NOMO-1 treated with DMSO at 0.1 percent for 48 hours (cell line): ENCODE data around the gene UBD.

Experiments
- DNase-seq: peaks from one replicate; lab custom pipeline; 2025; ENCODE audit not compliant: unreplicated experiment; lab: John Stamatoyannopoulos, UW

Gene UBD

DNA sequence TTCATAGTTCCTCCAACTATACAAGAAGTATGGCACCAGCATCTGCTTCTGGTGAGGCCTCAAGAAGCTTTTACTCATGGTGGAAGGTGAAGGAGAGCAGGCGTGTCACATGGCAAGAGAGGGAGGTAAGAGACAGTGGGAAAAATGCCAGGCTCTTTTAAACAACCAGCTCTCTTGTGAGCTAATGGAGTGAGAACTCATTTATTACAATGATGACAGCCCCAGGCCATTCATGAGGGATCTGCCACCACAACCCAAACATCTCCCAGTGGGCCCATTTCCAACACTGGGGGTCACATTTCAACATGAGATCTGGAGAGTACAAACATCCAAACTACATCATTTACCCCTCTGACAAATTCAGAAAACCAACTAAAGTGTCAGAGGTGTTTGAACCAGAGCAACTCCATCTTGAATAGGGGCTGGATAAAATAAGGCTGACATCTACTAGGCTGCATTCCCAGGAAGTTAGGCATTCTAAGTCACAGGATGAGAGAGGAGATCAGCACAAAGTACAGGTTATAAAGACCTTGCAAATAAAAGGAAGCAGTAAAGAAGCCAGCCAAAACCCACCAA, 2.2 kb upstream of the UBD start:
- no peak for DNase-seq

DNA sequence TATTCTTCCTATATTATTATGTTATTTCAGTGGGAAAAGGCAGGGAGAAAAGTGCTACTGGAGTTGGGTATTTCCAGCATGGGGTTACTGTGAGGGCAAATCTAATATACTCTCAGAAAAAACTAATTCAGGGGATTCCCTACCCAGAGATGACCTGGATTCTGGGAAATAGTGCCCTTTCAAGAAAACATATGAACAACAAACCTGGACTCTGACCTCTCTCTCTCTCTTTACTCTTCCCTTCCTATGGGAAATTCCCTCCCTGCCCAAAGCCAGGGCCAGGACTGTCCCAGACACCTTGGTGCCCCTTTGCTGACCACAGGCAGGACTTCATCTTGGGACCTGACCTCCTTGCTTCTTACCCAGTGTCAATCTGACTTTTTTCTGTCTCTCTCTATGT, 1.6 kb upstream of the UBD start:
- no peak for DNase-seq

DNA sequence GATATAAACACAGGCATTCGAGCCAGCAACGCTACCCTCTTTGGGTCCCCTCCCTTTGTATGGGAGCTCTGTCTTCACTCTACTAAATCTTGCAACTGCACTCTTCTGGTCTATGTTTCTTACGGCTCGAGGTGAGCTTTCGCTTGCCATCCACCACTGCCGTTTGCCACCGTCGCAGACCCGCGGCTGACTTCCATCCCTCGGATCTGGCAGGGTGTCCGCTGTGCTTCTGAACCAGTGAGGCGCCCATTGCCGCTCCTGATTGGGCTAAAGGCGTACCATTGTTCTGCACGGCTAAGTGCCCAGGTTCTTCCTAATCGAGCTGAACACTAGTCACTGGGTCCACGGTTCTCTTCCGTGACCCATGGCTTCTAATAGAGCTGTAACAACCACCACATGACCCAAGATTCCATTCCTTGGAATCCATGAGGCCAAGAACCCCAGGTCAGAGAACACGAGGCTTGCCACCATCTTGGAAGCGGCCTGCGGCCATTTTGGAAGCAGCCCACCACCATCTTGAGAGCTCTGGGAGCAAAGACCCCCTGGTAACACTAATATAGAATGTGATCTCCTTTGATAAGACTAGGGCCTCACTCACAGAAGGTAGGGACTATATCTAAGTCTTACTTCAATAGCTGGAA, 973 bp downstream of the UBD start:
- no peak for DNase-seq

DNA sequence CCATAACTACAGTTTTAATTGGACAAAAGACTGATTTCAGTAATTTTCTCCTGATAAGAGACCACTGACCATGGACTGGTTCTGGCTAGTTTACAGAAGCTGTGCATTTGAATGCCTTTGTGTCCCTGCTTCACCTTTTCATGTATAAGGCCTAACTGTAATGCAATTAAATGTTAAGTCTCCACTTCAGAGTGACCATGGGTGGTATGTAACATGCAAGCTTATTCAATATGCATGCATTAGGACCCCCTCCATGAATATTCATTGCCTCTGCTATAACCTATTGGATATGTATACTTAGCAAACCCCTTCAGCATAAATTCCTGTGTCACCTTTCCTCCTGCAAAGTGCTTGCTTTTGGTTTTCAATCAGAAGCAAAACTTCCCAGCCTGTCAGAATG, 2.2 kb downstream of the UBD start:
- DNase-seq = no peak

DNA sequence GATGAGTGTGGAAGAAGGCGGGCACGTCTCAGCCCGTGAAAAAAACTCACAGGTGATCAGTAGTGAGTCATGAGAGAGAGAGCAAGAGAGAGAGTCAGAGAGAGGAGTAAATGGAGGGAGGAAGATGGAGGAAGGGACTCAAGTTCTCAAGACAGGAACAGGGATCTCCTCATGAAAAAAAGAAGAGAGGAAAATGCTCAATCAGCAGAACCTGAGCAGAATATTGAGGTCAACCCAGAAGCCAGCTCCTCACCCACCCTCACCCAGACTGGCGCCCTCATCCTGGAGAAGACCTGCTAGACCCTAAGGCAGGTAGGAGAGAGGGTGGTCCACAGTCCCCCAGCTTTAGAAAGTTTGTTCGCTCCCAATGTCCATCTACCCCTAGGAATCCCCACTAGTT, 4.8 kb downstream of the UBD start:
- no peak for DNase-seq

DNA sequence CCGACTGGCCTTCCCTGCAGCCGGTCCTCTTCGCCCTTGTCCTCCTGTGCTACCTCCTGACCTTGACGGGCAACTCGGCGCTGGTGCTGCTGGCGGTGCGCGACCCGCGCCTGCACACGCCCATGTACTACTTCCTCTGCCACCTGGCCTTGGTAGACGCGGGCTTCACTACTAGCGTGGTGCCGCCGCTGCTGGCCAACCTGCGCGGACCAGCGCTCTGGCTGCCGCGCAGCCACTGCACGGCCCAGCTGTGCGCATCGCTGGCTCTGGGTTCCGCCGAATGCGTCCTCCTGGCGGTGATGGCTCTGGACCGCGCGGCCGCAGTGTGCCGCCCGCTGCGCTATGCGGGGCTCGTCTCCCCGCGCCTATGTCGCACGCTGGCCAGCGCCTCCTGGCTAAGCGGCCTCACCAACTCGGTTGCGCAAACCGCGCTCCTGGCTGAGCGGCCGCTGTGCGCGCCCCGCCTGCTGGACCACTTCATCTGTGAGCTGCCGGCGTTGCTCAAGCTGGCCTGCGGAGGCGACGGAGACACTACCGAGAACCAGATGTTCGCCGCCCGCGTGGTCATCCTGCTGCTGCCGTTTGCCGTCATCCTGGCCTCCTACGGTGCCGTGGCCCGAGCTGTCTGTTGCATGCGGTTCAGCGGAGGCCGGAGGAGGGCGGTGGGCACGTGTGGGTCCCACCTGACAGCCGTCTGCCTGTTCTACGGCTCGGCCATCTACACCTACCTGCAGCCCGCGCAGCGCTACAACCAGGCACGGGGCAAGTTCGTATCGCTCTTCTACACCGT, 6.1 kb downstream of the UBD start:
- peak; percentile 22 for DNase-seq

DNA sequence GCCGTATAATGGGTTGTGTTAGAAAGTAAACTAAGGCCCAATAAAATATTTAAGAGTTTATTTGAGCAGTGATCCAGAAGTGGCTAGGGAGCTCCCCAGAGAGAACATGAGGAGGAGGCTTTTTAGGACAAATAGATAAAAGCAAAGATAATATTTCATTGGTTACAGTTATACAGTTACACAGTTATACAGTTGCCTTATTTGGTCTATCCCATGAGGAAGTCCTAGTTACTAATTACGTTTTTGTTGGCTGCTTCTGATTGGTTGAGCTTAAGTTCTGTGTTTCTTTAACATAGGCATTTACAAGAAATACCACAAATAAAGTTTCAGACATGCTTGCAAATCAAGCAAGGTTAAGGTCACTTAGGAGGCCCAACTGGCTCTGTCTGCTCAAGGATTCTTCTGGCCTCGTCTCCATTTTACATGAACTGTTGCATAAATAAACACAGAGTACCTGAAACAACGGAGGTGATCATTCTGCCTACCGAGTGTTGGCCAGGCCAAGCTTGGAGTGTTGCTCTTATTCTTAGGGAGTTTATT, 7.0 kb downstream of the UBD start:
- peak; percentile 60 for DNase-seq

DNA sequence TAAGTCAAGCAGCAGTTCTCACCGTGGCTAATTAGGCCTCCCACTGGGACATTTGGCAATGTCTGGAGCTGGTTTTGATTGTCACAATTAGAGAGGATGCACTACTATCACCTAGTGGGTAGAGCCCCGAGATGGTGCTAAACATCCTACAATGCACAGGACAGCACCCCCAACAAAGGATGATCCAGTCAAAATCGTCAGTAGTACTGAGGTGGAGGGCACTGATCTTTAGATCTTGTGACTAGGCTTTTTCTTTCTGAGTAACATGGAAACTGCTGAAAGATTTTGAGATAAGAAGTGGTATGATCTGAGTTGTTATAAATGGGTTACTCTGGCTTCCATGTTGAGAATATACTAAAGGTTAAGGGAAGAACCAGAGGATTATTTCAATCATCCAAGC, 12.0 kb downstream of the UBD start:
- no peak for DNase-seq

DNA sequence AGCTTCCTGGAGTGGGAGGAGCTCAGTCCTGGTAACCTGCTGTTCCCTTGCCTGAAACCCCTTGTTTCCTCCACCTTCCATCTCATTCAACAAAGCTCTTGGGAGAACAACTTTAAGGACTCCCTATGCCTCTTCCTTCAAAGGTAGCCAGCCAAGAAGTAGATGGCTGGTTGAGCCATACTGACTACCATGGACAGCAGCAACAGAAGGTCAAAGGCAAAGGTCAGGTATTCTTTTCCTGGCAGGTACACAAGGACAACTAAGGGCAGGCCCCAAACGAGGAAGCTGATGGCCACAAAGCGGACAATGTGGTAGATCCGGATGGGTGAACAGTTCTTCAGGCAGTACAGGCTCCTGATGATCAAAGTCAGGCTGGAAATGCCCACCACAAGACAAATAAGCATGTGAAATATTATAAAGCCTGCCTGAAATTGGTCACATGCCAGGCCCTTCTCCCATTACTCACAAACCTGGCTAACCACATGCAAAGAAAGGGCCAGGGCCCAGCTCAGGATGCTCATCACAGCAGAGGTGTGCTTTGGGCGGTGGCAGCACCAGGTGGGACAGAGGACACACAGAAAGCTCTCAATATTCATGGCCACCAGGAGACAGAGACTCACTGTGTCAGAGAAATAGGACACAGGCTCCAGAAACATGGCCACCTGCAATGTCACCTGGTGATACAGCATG, 21.7 kb downstream of the UBD start:
- DNase-seq = no peak

DNA sequence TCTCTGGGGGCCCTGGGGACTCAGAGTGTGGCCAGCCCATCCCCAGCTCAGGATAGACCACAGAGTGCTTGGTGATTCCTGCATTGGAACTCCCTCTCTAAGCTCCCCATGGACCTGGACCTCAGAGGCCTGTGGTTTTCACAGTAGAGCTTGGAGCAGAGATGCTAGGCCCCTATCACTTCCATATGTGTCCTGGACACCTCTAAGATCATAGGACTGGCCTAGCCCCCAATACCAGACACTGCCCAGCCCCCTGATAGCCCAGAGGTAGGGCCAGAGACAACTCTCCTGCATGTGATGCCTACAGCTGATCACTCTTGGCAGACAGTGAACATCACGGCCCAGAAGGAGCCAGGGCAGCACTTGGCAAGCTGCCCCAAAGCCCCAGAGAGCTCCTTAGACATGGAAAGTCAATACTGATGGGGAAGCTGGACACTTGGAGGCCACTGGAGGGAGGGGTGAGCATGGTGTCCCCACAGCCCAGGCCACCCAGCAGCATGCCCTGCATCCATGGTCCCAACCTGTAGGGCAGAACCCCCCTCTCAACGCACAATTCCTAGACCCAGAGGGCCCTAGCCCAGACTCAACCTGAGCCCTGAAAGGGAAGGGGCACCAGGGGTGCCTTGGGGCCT, 27.1 kb downstream of the UBD start:
- DNase-seq = no peak

DNA sequence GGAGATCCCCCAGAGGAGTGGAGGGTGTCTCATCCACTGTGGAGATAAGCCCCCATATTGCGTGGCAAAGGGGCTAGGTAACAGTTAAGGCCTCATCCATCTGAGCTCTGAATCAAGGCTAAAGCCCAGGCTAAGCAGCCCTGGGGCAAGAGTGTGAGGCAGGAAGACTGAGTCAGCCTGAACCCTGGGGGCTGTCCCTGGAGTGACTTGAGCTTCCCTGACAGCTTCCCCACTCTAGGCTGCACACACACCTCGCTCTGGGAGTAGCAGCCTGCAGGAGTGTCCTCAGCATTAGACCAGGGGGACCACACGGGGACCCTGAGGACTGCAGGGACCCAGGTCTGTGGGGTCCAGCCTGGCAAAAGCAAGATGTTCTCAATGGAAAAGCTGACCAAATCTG, 27.9 kb downstream of the UBD start:
- no peak for DNase-seq

DNA sequence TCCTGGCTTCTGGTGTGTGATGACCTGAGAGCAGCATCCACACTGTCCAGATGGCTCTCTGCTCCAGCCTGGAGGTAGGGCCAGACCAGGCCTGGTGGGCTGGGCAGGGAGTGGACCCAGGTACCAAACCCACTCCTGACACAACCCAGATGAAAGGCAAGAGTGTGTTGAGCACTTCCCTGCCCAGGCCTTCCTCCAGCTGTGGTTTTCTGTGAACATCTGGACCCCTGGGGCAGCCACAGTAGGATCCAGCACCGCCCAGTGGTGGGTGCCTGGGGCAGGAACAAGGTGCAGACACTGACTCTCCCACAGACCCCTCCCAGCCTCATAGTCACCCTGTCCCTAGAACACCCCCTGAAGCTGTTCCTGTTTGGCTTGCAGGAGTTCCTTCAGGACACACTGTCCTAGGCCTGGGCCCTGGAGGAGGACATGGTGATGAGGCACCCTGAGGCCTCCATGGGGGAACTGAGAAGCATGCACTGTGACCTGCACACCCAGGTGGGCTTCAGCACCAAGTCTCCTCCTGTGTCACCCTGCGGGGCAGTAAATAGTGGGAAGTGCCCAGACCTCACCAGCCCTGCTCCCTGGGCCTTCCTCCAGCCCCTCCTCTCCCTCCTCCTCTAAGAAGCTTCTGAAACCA, 28.7 kb downstream of the UBD start:
- no peak for DNase-seq

DNA sequence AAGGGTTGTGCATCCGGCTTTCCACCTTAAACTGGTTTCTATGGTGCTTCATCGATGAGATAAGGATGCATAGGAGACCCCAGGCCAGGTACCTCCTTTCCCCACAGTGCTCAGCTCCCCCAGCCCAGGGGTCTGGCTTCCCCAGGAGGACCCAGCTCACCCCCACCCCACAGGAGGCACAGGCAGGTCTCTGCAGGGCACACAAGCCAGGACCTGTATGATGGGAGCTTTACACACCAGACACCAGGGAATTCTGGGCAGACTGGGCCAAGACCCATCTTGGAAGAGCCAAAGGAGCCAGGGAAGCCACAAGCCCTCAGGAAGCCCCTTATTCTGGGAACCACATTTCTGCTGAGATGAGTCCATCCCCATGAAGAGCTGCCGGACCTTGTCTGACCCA, 29.6 kb downstream of the UBD start:
- no peak for DNase-seq

DNA sequence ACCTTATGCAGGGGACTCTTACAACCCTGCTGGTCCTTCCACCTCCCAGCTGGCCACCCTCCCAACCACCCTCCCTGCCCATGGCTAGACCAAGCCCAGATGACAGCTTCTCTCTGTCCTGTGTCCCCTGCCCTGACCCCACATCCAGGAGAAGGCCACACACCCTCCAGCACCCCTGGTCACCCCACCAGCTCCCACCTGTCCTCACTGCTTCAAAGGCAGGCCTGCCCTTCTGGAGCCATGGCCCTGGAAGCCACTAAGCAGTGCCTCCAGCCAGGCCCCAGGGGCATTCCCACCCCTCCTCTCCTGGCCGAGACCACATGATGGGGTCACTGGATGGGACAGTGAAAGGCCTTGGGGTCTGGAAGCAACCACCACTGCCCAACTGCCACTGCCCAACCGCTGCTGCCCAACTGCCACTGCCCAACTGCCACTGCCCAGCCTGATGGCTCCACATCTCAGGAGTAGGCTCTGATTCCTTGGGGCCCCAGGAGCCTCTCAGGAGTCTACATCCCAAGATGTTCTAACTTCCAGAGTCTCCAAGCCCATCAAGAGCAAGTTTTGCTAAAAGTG, 30.5 kb downstream of the UBD start:
- DNase-seq = no peak

DNA sequence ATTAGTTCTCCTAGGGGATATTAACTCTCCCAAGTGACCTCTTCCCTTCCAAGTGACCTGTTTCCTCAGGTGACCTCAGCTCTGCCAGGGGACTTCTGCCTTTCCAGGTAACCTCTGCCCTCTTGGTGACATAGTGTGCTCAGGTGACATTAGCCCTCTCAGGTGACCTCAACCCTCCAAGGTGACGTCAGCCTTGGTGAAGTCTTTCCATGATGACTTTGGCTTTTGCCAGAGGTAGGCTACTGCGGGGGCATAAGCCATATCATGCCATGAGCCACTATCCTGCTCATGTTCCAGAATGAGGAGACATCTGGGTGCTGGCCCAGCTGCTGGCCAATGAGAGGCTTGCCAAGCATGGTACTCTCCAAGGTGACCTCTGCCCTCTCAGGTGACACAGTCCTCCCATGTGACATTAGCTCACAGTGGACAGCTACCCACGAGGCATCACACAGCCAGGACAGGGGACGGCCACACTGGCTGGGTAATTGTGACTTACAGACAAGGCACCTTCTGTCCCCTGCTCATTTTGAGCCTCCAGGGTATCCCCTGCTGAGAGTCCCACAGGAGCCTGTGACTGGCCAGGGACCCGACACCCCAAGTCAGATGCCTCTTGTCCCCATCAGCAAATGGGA, 31.1 kb downstream of the UBD start:
- DNase-seq = no peak

DNA sequence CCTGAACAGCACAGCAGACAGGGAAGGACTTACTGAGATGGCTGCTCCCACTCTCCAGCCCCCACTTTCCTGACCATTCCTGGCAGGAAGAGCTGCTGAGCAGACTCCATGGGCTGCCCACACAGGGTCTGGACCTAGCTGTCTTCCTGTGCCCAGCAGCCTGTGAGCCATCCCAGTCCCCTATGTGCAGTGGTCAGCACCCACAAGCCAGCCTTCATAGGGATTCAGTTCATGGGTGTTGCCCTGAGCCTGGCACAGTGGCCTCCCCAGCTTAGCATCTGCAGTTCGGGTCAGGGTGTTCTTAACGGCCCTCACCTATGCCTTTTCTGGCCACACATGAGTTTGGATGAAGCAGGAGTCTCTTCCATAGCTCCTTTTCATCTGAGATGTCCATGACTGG, 32.0 kb downstream of the UBD start:
- DNase-seq = no peak

DNA sequence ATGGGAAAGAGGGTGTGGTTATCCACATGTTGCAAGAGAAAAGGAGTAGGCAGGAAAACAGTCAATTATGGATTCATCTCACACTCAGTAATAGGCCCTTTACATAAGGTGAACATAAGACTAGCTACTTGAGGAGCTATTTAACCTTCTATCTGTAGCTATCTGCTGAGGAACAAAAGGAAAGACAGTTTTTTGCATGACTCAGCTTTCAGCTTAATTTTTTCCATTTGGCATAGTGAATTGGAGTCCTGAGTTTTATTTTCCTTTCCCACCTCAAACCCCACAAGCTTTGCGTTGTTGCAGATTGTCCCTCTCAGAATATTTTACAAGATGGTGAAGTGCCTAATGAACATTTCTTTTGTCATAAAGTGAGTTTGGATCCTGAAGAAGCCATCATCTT, 32.4 kb downstream of the UBD start:
- no peak for DNase-seq

DNA sequence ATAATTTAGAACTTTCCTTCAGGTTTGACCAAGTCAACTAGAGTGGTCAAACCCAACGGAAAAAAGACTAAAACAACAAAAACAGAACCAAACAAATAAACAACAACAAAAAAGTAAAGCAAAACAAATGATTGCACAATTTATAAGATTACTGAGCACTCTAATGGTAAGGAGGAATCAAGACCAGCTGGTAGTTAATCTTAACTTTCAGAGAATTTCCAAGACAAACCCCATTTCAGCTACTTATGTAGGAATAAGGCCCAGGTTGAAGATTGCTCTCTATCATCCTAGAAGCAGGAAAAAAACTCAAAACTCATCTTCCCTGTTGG, 34.3 kb downstream of the UBD start:
- no peak for DNase-seq

DNA sequence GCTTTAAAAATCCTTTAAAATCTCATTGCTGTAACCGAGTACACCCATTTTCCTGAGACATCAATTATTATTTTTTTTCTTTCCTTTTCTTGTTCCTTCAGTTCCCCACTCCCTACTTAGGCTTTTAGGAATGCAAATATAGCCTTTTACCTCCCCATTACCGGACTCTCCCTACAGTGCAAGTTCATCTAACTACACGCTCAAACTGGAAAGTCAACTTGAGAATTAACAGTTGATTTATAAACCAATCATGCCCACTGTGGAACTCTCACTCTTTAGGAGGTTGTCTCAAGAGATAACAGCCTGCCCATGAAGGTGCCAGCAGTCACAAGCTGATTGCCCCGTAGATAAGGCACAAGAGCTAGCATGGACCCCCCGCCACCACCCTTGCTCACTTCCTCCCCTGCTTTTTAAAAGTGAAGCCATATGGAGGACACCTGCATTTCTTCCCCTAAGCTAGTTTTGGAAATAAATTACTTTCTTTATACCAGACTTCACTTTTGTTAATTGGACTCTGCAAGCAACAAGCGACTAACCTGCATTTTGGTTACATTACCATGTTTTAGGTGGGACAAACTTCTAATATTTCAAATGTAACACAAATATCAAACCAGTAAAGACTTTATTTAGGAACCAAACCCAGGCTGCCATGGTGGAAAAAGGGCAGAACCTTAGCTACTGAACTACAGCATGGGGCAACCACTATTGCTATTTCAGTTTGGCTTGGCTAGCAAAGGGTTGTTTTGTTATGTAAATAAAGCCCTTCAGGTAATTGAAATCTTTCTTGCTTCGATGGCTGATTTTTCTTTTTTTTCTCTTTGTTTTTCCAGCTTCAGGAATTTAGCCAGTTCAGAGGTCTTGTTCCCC, 34.9 kb downstream of the UBD start:
- DNase-seq = no peak
